GM10266 (cell line): ENCODE data around the gene ZDHHC11.
"Not testable (repeated sequence)": the region's sequence is repeated elsewhere in the genome, so short reads cannot be mapped to it uniquely, and the experiment has no call there.

Experiments used
- DNase-seq: peaks from one replicate; pipeline ENCODE4 v3.0.0; 2012; ENCODE audit errors: extremely low spot score
- TF ChIP-seq, protein P1 (sequence below): IDR thresholded peaks from 2 replicates; pipeline ENCODE4 v1.5.1; 2012; ENCODE audit warnings: mild to moderate bottlenecking, low read depth; ENCODE audit not compliant: control insufficient read depth, insufficient read depth; ENCODE audit errors: missing control alignments

The ZDHHC11 gene

DNA sequence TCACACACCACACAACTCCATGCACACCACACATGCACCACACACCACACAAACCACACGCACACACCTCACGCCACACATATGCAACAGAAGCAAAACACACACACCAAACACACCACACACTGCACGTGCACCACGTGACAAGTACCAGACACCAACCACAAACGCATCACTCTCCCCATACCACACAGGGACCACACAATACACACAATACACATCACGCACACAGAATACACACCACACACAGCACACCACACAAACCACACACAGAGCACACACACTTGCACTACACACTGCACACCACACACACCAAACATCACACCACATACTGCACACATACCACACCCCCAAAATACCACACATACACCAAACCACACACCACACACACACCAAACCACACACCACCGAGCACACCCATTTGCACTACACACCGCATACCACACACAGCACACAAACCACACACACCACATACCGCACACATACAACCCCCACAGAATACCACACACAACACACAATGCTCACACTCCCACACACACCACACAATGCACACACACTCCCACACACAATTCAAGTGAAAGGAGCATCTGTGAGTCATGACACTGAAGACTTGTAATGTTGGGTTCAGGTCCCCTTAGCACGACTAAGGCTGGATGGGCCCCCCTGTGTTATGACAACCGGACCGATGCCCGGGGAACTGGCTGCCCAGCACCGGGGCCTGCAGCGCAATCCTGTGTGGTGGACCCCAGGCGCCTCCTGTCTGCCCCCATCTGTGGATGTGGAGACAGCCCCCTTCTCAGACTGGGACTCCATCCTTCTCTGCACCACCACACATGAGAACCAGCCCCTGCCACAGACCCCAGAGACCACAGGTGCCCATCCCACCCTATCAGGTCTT, 6.0 kb upstream of the ZDHHC11 start:
- TF ChIP-seq, protein P1, sequence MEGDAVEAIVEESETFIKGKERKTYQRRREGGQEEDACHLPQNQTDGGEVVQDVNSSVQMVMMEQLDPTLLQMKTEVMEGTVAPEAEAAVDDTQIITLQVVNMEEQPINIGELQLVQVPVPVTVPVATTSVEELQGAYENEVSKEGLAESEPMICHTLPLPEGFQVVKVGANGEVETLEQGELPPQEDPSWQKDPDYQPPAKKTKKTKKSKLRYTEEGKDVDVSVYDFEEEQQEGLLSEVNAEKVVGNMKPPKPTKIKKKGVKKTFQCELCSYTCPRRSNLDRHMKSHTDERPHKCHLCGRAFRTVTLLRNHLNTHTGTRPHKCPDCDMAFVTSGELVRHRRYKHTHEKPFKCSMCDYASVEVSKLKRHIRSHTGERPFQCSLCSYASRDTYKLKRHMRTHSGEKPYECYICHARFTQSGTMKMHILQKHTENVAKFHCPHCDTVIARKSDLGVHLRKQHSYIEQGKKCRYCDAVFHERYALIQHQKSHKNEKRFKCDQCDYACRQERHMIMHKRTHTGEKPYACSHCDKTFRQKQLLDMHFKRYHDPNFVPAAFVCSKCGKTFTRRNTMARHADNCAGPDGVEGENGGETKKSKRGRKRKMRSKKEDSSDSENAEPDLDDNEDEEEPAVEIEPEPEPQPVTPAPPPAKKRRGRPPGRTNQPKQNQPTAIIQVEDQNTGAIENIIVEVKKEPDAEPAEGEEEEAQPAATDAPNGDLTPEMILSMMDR: no peak
- DNase-seq: no peak

DNA sequence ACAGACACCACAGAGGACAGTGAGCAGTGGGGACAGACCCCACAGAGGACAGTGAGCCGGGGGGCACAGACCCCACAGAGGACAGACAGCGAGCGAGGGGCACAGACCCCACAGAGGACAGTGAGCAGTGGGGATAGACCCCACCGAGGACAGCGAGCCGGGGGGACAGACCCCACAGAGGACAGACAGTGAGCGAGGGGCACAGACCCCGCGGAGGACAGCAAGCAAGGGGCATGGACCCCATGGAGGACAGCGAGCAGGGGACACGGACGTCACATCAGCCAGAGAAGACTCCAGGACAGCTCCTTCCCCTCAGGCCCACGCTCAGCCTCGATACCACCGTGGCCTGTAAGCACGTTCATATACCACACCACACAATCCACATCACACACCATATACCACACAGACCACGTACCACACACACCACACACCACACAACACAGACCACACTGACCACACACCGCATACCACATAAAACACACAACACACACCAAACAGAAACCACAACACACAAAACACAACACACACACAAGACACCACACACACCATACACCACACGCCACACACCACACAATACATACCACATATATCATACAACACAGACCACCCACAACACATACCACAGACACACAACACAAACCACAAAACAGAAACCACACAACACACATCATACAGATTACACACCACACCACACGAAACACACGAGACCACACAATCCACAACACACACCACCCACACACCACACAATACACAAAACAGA, 5.2 kb upstream of the ZDHHC11 start:
- TF ChIP-seq, protein P1: no peak
- DNase-seq: no peak

DNA sequence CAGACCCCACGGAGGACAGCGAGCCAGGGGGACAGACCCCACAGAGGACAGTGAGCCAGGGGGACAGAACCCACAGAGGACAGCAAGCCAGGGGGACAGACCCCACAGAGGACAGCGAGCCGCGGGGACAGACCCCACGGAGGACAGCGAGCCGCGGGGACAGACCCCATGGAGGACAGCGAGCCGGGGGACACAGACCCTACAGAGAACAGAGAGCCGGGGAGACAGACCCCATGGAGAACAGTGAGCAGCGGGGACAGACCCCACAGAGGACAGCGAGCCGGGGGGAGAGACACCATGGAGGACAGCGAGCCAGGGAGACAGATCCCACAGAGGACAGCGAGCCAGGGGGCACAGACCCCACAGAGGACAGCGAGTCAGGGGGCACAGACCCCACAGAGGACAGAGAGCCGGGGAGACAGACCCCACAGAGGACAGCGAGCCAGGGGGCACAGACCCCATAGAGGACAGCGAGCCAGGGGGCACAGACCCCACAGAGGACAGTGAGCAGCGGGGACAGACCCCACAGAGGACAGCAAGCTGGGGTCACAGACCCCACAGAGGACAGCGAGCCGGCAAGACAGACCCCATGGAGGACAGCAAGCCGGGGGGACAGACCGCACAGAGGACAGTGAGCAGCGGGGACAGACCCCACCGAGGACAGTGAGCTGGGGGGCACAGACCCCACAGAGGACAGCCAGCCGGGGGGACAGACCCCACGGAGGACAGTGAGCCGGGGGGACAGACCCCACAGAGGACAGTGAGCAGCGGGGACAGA, 4.4 kb upstream of the ZDHHC11 start:
- TF ChIP-seq, protein P1: no peak
- DNase-seq: no peak

DNA sequence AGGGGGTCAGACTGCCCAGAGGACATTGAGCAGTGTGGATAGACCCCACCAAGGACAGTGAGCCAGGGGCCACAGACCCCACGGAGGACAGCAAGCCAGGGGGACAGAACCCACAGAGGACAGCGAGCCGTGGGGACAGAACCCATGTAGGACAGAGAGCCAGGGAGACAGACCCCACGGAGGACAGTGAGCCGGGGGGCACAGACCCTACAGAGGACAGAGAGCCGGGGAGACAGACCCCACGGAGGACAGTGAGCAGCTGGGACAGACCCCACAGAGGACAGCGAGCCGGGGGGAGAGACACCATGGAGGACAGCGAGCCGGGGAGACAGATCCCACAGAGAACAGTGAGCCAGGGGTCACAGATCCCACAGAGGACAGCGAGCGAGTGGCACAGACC, 3.4 kb upstream of the ZDHHC11 start:
- TF ChIP-seq, protein P1: no peak
- no peak for DNase-seq

DNA sequence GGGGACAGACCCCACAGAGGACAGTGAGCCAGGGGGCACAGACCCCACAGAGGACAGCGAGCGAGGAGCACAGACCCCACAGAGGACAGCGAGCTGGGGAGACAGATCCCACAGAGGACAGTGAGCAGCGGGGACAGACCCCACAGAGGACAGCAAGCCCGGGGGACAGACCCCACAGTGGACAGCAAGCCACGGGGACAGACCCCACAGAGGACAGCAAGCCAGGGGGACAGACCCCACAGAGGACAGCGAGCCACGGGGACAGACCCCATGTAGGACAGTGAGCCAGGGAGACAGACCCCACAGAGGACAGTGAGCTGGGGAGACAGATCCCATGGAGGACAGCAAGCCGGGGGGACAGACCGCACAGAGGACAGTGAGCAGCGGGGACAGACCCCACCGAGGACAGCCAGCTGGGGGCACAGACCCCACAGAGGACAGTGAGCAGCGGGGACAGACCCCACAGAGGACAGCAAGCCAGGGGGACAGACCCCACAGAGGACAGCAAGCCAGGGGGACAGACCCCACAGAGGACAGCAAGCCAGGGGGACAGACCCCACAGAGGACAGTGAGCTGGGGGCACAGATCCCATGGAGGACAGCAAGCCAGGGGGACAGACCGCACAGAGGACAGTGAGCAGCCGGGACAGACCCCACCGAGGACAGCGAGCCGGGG, 2.8 kb upstream of the ZDHHC11 start:
- not testable (repeated sequence) for DNase-seq

DNA sequence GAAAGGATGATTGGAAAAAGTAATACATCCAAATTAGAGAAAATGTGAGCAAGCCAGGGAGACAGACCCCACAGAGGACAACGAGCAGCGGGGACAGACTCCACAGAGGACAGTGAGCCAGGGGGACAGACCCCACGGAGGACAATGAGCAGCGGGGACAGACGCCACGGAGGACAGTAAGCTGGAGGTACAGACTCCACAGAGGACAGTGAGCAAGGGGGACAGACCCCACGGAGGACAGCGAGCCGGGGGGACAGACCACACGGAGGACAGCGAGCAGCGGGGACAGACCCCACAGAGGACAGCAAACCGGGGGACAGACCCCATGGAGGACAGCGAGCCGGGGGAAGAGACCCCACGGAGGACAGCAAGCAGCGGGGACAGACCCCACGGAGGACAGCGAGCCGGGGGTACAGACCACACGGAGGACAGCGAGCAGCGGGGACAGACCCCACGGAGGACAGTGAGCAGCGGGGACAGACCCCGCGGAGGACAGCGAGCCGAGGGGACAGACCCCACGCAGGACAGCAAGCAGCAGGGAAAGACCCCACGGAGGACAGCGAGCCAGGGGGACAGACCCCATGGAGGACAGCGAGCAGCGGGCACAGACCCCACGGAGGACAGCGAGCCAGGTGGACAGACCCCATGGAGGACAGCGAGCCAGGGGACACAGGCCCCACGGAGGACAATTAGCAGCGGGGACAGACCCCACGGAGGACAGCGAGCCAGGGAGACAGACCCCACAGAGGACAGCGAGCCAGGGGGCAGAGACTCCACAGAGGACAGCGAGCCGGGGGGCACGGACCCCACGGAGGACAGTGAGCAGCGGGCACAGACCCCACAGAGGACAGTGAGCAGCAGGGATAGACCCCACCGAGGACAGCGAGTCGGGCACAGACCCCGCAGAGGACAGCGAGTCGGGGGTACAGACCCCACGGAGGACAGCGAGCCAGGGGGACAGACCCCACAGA, 1.9 kb upstream of the ZDHHC11 start:
- no peak for DNase-seq
- TF ChIP-seq, protein P1: no peak
